AG04450 (cell line): ENCODE measurements around the gene ZC2HC1B. TPM values are rescaled to one million over a fixed set of nuclear protein-coding genes. Genes with fewer than 3 reads are reported as not detected.

Source experiments
- CTCF ChIA-PET: fragments of 300-600, 350-600 bp; formaldehyde crosslinking; extraction: SDS; loops from one replicate; lab custom pipeline; 2022; ENCODE audit warnings: antibody characterized with exemption, inconsistent platforms; lab: Charles Lee
- POLR2A ChIA-PET: fragments of 350-600 bp; formaldehyde crosslinking; extraction: SDS; loops from one replicate; lab custom pipeline; 2021; ENCODE audit warnings: antibody characterized with exemption, inconsistent platforms; lab: Yijun Ruan, JAX
- DNase-seq: peaks from one replicate; pipeline ENCODE4 v3.0.0-alpha.2; 2011; ENCODE audit warnings: low read depth, low spot score
- H3K27ac ChIP-seq: one replicate; pipeline ENCODE4 v1.5.1; 2012; ENCODE audit warnings: low read depth, low read length, control low read depth
- H3K27me3 ChIP-seq: one replicate; pipeline ENCODE4 v1.6.0; 2012; ENCODE audit warnings: low read length; ENCODE audit not compliant: control insufficient read depth, insufficient read depth
- H3K4me3 ChIP-seq: 2 replicates; pipeline ENCODE4 v1.5.1; 2011; ENCODE audit warnings: mild to moderate bottlenecking, low read depth, low read length, control low read depth
- H3K9me3 ChIP-seq: 2 replicates; pipeline ENCODE4 v1.5.1; 2012; ENCODE audit warnings: low read length; ENCODE audit not compliant: control insufficient read depth, insufficient read depth
- polyA plus RNA-seq: library from polyadenylated mRNA; depleted of rRNA; stranded (reverse); fragments of >200 nt; gene quantifications from 2 replicates; pipeline ENCODE4 v1.2.3, GENCODE V29; 2011; rRNA removed
- small RNA-seq: library from RNA; depleted of rRNA; stranded (forward); fragments of <200 nt; gene quantifications from one replicate; pipeline ENCODE3, GENCODE V24; 2012; ENCODE audit warnings: low read depth; ENCODE audit not compliant: insufficient read length
- TF ChIP-seq, protein P1 (sequence below): IDR thresholded peaks from 2 replicates; pipeline ENCODE4 v1.5.1; 2011; ENCODE audit warnings: low read depth, low read length, control low read depth, inconsistent platforms

The ZC2HC1B gene
- polyA plus RNA-seq, 1 experiment: not detected

DNA sequence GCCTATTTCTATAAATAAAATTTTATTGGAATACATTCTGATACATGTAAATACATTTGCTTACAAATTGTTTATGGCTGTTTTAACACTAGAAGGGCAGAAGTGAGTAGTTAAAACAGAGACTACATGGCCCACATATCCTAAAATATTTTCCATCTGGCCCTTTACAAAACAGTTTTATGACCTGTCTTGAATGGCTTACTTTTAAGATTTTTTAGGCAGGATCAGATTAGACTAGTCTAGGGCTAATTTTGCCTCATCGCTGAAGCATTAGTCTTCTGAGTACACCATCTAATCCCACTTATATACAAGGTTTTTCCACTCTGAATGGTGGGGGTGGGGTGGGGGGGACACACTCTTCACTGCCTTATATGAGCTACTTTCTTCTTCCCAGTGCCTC, 116.6 kb downstream of the ZC2HC1B start:
- H3K4me3 ChIP-seq: no peak overlapping the region
- ChIA-PET CTCF (no interaction called here), POLR2A (no interaction called here)
- H3K27me3 ChIP-seq: no peaks in the 10 kb centered on the region
- H3K27ac ChIP-seq: no peak overlapping the region
- no peaks in the 10 kb centered on the region for H3K9me3 ChIP-seq
- no peak for DNase-seq
- TF ChIP-seq, protein P1, sequence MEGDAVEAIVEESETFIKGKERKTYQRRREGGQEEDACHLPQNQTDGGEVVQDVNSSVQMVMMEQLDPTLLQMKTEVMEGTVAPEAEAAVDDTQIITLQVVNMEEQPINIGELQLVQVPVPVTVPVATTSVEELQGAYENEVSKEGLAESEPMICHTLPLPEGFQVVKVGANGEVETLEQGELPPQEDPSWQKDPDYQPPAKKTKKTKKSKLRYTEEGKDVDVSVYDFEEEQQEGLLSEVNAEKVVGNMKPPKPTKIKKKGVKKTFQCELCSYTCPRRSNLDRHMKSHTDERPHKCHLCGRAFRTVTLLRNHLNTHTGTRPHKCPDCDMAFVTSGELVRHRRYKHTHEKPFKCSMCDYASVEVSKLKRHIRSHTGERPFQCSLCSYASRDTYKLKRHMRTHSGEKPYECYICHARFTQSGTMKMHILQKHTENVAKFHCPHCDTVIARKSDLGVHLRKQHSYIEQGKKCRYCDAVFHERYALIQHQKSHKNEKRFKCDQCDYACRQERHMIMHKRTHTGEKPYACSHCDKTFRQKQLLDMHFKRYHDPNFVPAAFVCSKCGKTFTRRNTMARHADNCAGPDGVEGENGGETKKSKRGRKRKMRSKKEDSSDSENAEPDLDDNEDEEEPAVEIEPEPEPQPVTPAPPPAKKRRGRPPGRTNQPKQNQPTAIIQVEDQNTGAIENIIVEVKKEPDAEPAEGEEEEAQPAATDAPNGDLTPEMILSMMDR: no peak

- TF ChIP-seq, protein P1: no peak
- POLR2A ChIA-PET: no interaction called here
- H3K4me3 ChIP-seq: no peak overlapping the region
- H3K27ac ChIP-seq: no peak overlapping the region
- H3K9me3 ChIP-seq: no peaks in the 10 kb centered on the region
- no peaks in the 10 kb centered on the region for H3K27me3 ChIP-seq
- no peak for DNase-seq
- CTCF ChIA-PET: no interaction called here
These were observed 118.7 kb downstream of the ZC2HC1B start for GRCh38 chr6:143982968-143983367.

DNA sequence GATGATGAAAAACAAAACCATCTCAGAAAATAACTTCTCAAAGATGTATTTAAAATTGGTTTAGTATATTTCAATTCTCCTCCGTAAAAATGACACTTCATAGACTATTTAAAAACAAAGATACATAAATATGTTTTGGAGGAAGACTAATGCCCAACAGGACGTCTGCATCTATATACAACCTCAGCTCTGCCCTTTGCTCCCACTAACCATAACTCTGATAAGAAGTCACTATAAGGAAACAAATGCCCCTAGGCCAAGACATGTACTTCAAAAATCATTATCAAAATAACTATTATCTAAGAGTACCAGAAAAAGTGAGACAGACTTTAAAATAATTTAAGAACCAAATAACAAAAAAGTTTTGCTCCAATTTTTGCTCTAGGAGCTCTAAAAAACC, 120.4 kb downstream of the ZC2HC1B start:
- peaks cover 3% of the 10 kb centered on the region for H3K27me3 ChIP-seq
- ChIA-PET POLR2A (no interaction called here), CTCF (no interaction called here)
- no peak overlapping the region for H3K27ac ChIP-seq
- H3K4me3 ChIP-seq: no peak overlapping the region
- DNase-seq: no peak
- no peaks in the 10 kb centered on the region for H3K9me3 ChIP-seq
- TF ChIP-seq, protein P1: no peak

DNA sequence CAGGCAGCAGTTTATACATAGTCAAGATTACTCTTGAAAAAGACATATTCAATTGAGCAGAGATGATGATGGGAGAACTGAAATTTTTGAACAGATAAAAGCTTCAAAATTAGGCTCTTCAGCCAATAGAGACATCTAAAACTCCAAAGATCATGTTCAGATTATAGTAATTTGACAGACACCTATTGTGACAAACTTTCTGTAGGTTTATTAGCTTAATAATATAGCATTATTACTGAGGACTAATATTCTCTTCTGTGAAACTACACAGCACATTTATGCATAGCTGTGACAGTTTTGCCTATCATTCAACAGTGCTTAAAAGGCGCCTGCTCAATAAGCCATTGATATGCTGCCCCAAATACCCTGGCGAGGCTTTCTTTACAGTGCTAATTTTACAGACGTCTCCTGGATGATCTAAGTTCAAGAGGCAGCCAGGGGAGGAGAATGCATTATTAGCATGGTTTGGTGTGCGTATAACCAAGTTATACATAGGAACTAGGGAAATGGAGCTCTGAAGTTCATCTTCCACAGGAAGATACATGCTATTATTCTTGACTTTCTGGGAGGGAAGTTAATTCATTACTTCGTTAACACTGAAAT, 122.3 kb downstream of the ZC2HC1B start:
- ChIA-PET POLR2A (no interaction called here), CTCF (interaction anchor here (1.0 to 1.5 kb wide), 2 partner anchors 10 to 13 kb away, joined by 3 read pairs; no protein-coding TSS in a partner anchor)
- Histone ChIP-seq H3K27ac (no peak overlapping the region), H3K4me3 (no peak overlapping the region), H3K27me3 (peaks cover 3% of the 10 kb centered on the region), H3K9me3 (no peaks in the 10 kb centered on the region)
- DNase-seq: no peak
- TF ChIP-seq, protein P1: no peak

Small RNA genes lying within 50 kb of the gene (small RNA-seq; reads per million reads assigned to genes)
- gene ZC2HC1B: not detected

Other genes with a start within 250 kb of the ZC2HC1B start
- 26.8 and 38.0 TPM in 2 replicates for gene PHACTR2, start 186.5 kb upstream of the ZC2HC1B start, polyA plus RNA-seq
- 22.8 and 28.2 TPM in 2 replicates for gene LTV1, start 21.1 kb upstream of the ZC2HC1B start, polyA plus RNA-seq
- gene PLAGL1, start 143.8 kb downstream of the ZC2HC1B start, polyA plus RNA-seq: 31.6 and 32.2 TPM in 2 replicates
- gene SF3B5, start 231.1 kb downstream of the ZC2HC1B start, polyA plus RNA-seq: 152 and 200 TPM in 2 replicates